GM18519 (cell line): ENCODE measurements around the gene ZKSCAN3.
"Not testable (repeated sequence)": the region's sequence is repeated elsewhere in the genome, so short reads cannot be mapped to it uniquely, and the experiment has no call there.

Experiments
- ATAC-seq: cut with Tn5 transposase; IDR thresholded peaks from one replicate; pipeline ENCODE4 v1.9.1; 2021; ENCODE audit warnings: mild to moderate bottlenecking, moderate library complexity; ENCODE audit not compliant: unreplicated experiment, low FRiP score

ZKSCAN3 gene

GRCh38 chr6:28371280-28371679 is 21.5 kb downstream of the ZKSCAN3 start:
- no peak for ATAC-seq

DNA sequence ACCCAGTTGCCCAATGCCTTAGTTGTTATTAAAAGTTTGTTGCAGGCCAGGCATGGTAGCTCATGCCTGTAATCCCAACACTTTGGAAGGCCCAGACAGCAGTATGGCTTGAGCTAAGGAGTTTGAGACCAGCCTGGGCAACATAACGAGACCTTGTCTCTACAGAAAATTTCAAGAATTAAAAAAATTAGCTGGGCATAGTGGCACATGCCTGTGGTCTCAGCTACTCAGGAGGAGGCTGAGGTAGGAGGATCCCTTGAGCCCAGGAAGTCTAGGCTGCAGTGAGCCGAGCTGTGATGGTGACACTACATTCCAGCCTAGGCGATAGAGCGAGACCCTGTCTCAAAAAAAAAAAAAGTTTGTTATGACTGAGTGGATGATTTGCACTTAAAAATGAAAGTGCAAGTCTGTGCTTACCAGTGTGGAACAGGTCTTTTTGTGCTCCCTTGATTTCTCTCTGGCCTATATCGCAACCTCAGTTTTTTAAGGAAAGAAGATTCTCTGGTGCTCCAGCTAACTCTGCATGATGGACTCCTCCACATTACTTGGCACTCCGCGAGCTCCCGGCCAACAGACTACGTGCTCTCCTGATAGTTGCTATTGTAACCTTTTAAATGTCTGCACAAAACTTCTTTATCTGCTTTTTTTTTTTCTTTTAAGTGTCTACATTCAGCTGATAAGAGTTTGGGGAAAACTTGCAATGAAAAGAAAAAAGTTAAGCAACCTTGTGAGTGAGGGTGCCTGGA is 22.1 kb downstream of the ZKSCAN3 start:
- no peak for ATAC-seq

DNA sequence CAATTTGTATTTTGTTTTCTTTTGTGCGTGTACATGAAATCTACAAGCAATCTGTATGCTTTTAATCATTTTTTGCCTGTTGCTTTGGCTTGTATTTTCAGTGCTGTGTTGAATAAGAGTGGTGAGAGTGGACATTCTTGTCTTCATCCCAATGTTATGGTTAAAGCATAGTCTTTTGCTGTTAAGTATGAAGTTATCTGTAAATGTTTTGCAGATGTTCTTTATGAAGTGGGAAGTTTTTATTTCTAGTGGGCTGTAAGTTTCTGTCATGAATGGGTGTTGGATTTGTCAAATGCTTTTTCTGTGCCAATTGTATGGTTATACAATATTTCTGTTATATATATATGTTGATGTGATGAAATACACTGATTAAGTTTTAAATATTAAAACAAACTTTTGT is 24.2 kb downstream of the ZKSCAN3 start:
- ATAC-seq, result no peak

DNA sequence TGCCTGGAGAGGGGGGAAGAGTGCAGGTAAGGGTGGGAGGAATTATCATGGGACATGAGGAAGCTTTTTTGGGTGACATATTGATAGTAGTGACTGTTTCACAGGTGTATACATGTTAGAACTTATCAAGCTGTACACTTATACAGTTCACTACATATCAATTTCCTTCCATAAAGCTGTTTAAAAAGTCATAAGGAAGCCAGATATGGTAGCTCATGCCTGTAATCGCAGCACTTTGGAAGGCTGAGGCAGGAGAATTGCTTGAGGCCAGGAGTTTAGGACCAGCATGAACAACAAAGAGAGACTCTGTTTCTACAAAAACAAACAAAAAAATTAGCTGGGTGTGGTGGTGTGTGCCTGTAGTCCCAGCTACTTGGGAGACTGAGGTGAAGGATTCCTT is 28.1 kb downstream of the ZKSCAN3 start:
- ATAC-seq, result no peak

GRCh38 chr6:28378644-28379043 is 28.9 kb downstream of the ZKSCAN3 start:
- no peak for ATAC-seq

GRCh38 chr6:28380381-28380780 is 30.6 kb downstream of the ZKSCAN3 start:
- no peak for ATAC-seq

DNA sequence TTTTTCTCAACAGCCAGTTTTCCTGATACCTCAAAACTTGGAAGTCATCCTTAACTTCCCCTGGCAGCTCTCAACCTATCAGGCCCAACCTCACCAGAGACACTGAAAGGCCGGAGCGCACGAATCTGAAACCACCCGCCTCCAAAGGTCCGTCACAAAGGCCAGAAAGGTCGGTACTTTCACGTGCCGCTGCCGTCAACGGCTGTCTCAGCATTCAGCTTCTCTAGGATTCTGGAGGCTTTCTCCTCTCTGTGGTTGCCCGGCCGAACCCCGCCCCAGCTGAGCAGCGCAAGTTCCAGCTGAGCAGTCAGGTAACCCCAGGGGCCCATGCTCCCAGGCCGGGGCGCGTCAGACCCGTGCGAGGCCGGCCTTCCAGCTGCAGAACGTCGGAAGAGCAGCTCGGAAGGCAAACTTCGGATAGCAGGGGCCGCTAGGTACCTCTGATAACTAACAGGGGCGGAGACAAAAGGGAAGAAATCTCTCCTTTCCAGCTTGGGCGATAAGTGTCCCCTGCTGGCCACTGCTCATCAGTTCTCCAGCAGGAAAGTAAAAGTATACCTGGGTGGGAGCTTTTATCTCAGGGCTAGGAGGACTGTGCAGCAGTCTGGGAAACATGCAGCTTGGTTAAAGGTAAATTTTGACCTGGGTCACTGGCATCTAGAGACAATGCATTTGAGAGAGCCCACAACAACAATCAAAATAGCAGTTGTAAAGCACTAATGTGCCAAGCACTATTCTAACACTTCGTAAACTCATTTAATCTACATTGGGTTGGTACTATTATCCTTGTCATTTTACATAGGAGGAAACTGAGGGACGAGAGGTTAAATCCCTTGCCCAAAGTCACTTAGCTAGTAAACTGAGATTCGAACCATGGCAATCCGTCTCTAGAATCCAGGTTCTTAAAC is 33.7 kb downstream of the ZKSCAN3 start:
- peak; percentile 69 for ATAC-seq

DNA sequence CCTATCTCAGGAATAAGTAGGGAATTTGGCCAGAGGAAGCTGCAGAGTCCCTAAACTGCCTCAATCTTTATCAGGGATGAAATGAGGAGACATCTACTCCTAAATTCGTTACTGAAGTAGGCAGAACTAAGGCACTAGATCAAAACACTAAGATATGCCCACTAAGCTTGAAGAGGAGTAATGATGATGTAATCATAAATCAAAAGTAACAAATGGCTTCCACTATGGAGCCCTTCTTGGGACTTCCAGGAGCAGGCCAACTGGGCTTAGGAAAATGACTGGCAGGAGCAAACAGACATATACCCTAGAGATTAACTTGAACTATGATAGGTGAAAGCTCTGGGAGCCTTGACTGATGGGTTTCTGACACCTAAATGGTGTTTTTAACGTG is 34.4 kb downstream of the ZKSCAN3 start:
- ATAC-seq, result no peak

- no peak for ATAC-seq
These were observed 40.9 kb downstream of the ZKSCAN3 start for GRCh38 chr6:28390688-28391087.

DNA sequence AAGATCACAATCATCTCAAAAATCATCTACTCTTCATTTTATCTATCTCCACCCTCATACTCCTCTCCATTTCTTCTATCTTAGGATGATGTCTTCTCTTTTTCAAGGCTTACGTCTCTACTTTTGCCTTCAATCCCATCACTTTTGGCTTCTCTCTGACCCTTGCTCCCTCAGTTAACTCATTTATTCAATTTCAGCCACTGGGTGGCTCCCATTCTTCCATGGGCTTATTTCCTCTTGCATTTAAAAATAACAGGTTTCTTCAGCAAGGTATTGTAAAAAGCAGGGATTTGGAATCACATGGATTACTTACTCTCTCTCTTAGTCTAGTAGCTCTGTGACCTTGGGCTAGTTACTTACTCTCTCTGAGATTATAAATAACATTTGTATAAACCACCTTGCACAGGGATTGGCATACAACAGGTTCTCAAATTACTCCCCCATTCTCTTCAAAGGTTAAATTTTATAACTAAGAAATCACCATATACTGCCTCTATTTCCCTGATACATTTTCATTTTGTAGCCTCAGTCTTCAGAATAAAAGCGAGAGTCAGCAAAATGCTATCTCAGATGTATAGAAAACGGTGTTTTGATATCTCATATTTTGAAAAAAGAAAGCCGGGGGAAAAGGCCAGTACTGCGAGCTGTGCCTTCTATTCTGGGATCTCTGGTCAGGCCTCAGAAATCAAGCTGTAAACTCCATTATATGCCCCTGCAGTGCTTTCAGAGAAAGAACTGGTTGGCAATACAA is 44.3 kb downstream of the ZKSCAN3 start:
- no peak for ATAC-seq

- no peak for ATAC-seq
These were observed 46.2 kb downstream of the ZKSCAN3 start for GRCh38 chr6:28395918-28396317.

DNA sequence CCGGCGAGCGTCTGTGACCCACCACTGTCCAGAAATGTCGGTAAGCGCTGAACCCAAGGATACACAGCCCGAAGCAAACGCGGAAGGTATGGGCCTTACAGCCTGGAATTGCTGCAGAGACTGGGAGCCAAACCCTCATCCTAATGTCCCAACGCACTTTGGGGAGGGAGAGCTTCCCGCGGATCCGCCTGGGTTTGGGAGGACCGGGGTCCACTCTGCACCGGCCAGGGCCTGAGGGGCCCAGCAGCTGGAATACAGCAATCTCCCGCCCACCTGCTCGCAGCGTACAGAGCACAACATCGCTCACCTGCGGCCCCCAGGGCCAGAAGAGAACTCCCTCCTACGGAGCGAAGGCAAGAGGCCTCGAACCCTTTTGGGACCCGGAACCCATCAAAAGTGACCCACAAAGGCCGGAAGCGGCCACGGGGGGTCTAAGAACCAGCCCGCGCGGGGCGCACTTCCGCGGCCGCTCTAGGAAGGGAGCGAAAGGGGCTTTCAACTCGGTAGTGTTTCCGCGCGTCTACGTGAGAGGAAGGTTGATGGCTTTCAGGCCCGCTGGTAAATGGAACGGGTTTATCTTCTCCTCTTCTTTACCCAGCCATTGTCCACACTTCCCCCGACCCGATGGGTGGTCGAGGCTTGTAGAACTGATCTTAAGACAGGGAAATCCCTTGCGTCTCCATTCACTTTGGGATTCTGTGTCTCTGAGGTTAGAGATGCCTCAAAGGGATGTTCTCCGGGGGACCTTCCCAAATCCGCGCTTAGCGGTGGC is 49.8 kb downstream of the ZKSCAN3 start, which contains the start of gene ZSCAN12:
ZSCAN12 (minus strand) TSS at position 398 of the 772 bp plus-strand sequence. CDS start 1,342 bp downstream, outside the sequence.
- ATAC-seq, result peak; percentile 73

DNA sequence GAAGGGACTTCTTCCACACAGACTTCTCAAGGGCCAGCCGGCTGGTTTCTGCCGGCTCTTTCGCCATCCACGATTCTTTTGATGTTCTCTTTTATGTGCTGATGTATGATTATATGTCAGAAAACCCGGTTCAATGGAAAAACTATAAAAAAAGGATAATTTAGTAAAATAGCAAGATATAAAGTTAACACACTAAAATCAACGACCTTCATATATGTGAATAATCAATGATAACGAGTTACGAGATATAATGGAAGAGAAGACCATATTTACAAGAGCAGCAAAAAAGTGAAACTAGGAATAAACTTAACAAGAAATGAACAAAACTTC is 50.3 kb downstream of the ZKSCAN3 start:
- no peak for ATAC-seq

- ATAC-seq, result no peak
These were observed 51.4 kb downstream of the ZKSCAN3 start for GRCh38 chr6:28401172-28401571.

DNA sequence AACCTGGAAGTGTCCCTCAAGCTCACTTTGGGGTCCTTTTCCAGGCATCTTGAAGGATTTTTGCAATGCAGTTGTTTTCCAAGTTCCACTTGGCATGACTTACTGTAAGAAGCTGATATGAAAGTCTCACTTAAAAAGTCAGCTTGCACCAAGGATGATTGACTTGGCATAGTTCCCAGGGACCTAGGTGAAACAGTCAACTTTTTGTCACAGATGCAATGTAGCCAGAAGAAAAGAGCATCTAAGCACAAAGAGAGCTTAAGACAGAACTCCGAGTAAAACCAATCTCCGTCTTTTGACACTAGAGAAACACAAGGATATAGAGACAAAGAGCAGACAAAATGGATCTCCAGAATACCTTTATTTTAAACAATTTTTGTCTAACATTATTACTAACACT is 52.5 kb downstream of the ZKSCAN3 start:
- ATAC-seq, result no peak

- not testable (repeated sequence) for ATAC-seq
These were observed 54.2 kb downstream of the ZKSCAN3 start for GRCh38 chr6:28403923-28404322.

- no peak for ATAC-seq
These were observed 57.7 kb downstream of the ZKSCAN3 start for GRCh38 chr6:28407401-28407800.

- no peak for ATAC-seq
These were observed 58.5 kb downstream of the ZKSCAN3 start for GRCh38 chr6:28408076-28408802.

- ATAC-seq, result no peak
These were observed 61.0 kb downstream of the ZKSCAN3 start for GRCh38 chr6:28410767-28411166.

DNA sequence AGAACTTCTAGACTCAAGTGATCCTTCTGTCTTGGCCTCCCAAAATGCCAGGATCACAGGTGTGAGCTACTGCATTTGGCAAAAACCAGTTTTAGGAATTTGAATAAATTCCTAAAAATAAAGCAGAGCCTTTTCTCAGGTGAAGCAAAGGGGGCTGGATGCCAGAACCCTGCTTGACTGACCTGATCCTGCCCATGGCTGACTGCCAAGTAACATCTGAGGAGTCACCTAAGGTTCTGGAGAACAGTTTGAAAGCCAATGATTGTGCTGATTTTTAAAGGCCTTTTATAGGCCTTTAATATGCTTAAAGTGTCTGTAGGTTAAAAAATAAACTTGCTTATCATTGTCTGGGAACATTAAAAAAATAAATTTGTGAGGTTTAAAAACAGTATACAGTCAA is 63.9 kb downstream of the ZKSCAN3 start:
- ATAC-seq, result no peak
